ENCODE measurements around the gene ZMYND8.
"Not testable (repeated sequence)": the region's sequence is repeated elsewhere in the genome, so short reads cannot be mapped to it uniquely, and the experiment has no call there.

ZMYND8 gene

DNA sequence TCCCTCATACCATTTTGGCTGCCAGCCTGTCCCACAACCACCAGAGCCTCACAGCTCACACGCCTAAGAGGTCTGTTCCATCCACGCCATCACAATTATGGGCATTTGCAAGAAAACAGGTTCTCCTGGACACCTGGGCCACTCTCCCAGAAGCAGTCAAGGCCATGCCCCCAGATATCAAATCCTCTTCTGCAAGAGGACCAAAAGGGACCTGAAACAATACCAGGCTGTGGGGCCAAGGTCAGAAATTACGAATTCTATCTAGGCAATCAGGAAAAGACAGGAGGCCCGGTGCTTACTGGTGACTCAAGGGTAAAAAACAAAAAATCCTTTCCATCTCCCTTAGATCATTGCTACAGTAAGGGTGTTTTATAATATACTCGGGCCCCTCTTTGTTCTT lies 69.8 kb downstream of the ZMYND8 start:
- DNase-seq (ENCODE audit: low spot score), result no peak

DNA sequence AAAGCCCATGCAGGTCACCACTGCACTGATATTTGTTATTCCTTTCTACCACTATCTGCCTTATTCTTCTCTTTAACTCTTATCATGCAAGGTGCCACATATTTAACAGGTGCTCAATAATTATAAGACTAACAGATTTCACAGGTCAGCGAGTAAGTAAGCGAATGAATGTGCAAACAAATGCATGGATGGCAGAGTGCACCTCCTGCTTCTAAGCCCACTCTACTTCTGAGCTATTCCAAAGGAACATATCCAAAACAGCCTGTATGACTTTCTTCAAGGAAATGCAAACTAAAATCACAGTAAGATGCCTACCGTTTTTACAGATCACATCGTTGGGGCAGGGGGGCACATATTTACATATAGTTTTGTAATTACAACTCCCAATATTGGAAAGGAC lies 71.3 kb downstream of the ZMYND8 start:
- no peak for DNase-seq (ENCODE audit: low spot score)

DNA sequence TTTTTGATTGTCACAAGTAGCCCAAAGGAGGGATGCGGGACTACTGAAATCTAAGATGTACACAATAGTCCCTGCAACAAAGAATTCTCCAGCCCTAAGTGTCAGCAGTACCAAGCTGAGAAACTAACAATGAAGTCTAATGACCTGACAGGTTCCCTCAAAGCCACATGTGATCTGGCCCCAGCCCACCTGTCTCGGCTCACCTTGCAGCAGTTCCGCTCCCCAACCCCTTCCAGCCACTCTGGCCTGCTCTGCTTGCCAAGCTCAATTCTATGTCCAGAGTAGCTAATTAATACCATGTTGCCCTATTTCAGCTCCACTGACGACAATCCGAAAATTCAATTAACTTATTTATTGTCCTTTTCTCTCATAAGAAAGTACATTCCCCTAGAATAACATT lies 72.1 kb downstream of the ZMYND8 start:
- no peak for DNase-seq (ENCODE audit: low spot score)

DNA sequence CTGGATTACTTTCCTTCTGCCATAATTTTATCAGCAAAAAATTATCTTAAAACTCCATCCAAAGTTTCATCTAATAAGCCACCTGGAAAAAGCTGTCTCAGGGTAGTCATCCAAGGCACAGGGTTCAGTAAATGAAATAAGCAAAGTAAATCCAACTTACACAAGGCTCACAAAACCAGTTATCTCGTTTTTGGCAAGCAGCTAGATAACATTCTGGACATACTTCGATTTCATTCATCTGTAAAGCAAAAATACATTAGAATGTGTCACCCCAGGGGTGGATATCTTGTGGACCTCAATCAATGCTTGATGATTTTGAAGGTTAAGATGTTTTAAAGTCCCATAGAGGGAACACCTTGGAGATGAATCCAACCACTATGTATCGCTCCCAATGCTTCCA lies 73.1 kb downstream of the ZMYND8 start:
- DNase-seq (ENCODE audit: low spot score), result no peak

DNA sequence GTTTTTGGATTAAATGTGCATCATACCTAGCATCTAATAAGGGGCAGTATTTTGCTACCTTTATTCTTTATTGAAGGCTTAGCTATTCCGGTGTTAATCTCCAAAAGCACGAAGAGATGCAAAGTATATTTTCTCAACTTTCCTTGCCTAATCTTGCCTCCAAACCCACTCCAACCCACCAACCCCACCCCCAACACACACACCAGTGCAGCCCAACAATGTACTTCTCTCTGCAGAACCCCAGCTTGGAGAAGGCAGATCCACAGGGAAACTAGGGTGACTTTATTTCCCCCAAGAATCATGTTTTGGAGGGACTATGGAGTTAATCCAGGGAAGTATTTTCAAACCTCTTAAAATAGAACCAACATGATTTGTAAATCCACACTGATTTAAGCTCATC lies 73.6 kb downstream of the ZMYND8 start:
- DNase-seq (ENCODE audit: low spot score), result no peak

DNA sequence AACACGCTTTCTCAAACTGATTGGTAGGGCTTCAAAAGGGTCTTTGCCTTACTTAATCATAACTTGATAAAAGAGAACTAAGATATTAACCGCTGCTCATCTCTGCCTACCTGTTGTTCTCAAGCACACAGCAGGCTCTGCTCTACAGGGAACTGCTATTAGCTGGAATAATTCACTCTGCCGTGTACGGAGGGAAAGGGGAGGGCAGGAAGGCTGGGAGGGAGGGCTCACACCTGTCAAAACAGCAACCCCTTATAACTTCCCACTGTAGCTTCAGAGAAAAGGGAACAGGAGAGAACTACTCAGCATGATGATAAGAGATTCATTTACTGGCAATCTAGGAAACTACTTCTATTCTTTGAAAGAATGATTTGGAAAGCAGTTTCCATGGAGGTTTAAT lies 75.1 kb downstream of the ZMYND8 start:
- no peak for DNase-seq (ENCODE audit: low spot score)

DNA sequence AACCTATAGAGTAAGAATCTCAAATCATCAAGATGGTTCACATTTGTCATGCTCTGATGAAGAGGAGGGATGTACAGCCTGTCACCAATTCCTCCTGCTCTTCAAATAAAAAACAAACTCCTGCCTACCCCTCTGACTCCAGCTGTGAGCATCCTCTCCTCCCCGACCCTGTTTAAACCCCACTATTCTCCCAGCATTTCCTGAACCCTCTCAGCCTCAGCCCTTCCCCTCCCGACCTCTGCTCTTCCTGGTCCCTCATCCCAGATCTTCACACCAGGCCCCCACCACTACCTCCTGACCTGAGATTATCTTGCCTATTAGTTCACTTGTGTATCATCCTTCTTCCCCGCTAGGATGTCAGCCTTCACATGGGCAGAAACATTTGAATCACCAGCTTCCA lies 75.8 kb downstream of the ZMYND8 start:
- no peak for DNase-seq (ENCODE audit: low spot score)

DNA sequence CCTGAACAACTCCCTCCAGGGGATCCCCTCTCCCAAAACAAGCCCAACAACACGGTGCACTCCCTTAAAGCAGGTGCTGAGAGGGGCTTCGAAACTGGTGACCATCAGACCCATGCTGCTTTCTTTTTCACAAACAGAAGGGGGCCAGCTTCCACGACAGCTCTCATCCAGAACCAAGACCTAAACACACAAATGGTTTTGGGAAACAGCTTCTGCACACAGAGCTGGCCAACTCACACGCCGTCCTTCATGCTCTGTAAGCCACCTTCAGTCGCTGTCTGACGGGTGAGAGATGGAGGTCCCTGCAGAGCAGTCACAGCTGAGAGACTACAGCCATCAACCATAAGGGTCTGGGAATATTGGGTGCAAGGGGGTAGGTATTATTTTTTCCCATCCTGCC lies 76.3 kb downstream of the ZMYND8 start:
- no peak for DNase-seq (ENCODE audit: low spot score)

DNA sequence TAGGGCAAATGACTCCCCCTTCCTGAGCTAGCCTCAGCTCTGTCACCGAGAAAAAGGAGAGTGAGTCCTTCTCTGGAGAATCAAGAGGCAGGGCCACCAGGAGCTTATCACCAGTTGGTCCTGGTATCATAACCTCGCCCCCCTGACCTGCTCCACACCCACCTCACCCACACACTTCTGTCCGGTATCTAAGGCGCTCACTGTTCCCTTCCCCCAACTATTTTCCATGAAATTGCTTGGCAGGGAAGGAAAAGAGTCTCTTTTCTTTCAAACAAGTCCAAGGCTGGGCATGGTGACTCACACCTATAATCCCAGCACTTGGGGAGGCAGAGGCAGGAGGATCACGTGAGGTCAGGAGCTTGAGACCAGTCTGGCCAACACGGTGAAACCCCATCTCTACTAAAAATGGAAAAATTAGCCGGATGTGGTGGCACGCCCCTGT lies 77.6 kb downstream of the ZMYND8 start:
- no peak for DNase-seq (ENCODE audit: low spot score)

DNA sequence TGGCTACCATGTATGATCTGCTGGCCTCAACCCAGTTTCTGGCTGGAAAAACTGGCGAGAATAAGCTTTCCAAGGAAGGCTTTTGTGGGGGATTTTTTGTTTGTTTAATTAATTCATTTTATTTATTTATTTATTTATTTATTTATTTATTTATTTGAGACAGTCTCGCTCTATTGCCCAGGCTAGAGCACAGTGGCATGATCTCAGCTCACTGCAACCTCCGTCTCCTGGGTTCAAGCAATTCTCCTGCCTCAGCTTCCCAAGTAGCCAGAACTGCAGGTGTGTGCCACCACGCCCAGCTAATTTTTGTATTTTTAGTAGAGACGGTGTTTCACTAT lies 79.0 kb downstream of the ZMYND8 start:
- DNase-seq (ENCODE audit: low spot score), result not testable (repeated sequence)

DNA sequence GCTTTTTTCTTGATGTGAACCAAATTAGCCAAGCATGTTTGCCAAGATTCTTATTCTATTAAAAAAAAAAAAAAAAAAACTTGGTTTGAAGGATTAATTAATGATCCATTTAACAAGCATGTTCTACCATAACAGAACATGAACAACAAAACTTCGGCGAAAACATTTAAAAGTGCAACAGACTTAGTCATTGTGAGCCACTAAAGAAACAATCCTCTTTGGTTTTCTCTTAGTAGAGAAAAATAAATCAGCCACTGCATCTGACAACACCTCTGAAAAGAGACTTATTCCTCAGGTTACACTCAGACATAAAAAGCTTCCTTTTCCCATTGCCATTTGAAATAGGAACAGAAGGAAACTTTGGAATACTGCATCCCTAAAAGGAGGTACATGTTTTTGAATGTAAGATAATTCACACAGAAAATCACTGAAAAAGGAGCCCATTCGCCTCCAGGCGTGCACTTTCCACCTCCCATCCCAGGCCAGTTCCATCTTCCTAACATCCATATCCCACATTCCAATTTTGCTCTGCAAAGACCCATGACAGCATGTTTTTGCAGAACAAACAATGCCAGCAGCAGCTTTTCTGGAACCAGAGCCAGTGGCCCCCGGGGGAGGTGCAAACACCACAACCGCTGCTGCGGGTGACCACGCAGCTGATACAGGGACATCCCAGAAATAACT lies 79.5 kb downstream of the ZMYND8 start:
- peak; percentile 39 for DNase-seq (ENCODE audit: low spot score)

DNA sequence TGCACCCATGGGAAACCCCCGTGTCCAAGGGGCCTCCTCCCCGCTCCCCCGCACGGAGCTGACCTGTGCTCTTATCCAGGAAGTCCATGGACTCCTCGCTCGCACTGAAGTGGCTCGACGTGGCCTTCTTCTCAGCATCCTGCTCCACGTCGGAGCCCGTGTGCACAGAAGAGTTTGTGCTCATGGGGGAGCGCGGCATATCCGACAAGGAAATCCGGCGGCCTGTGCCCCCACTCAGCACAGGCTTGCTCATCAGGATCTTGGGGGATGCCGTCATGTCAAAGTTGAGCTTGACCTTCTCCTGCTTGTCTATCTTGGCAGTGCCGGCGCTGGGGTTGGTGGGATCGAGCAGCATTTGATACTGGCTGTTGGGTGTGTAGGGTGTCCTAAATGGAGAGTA lies 80.2 kb downstream of the ZMYND8 start:
- DNase-seq (ENCODE audit: low spot score), result no peak

DNA sequence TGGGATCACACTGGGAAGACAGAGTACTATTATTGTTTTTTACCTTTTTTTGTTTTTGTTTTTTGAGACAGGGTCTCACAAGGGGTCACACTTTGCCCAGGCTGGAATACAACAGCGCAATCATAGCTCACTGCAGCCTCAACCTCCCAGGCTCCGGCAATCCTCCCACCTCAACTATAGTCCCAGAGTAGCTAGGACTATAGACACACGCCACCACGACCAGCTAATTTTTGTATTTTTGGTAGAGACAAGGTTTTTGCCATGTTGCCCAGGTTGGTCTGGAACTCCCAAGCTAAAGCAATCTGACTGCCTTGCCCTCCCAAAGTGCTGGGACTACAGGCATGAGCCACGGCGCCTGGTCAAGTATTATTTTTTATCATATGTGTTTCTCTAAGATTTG lies 81.0 kb downstream of the ZMYND8 start:
- DNase-seq (ENCODE audit: low spot score), result no peak

DNA sequence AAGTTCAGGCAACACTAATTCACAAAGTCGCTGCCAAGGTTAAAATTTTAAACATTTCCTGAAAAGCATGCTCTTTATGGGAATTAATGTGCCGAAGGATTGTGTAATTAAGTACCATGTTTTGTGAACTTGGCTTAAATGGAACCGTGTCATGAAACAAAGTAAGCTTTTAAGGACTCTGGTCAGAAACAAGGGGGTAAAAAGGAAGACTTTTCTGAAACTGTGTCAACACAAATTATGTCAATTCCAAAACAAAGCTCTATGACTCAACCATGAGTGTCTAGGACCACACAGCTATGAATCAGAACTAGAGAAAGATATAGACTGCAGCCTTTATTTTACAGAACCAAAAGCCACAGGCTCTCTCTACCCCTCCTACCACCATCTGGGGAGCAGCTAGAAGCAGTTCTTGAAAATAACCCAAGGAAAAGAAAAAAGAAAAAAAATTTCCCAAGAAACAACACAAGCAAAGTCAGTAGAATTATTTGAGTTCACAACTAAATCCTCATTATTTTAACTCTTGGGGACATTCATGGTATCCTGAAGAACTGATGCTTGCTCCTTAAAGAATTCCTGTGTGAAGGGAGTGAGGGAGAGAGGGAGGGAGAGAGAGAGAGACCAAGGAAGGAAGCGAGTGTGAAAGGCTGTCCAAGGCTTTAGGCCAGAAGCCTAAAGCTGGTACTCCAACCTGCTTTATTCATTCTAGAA lies 81.9 kb downstream of the ZMYND8 start:
- DNase-seq (ENCODE audit: low spot score), result peak; percentile 90

DNA sequence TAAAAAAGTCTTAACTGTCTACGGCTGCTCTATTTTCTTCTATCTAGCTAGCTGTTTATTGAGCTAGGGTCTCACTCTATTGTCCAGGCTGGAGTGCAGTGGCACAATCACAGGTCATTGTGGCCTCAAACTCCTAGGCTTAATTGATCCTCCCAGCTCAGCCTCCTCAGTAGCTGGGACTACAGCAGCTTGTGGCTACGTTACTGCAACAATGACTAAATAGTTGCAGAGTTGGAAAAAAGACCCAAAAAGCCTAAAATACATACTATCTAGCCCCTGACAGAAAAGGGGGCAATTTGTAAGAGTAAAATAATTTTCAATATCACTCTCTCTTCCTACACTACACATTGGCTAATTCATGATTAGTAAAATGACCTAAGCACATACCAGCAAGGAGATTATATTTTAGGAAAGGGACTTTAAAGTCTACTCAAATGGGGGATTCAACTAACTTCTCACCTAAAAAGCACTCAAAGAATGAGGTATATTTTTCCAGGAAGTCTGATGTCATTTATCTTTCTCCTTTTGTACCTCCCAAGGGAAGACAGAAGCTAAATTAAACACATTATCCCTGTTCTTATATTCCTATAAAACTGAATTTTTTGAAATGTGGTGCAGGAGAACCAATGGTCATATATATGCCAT lies 82.8 kb downstream of the ZMYND8 start:
- peak; percentile 59 for DNase-seq (ENCODE audit: low spot score)

DNA sequence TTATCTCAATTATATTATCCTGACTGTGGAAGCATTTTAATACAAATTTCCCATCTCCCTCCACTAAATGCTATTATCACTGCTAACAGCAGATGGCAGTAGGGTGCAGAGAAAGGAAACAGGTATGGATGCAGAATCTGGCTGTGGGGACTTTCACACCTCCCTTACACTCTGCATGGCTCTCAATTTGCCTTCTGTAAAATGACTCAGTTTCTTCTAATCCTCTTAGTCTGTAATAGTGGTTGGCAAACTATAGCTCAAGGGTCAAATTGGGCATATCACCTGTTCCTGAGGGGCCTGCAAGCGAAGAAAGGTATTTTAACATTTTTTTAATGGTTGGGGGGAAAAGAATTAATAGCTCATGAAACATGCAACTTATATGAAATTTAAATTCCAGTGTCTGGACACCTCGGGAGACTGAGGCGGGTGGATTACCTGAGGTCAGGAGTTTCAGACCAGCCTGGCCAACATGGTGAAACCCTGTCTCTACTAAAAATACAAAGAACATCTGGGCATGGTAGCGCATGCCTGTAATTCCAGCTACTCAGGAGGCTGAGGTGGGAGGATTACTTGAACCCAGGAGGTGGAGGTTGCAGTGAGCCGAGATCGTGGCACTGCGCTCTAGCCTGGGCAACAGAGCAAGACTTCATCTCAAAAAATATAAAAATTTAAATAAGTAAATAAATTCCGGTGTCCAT lies 83.5 kb downstream of the ZMYND8 start:
- DNase-seq (ENCODE audit: low spot score), result peak; percentile 76

DNA sequence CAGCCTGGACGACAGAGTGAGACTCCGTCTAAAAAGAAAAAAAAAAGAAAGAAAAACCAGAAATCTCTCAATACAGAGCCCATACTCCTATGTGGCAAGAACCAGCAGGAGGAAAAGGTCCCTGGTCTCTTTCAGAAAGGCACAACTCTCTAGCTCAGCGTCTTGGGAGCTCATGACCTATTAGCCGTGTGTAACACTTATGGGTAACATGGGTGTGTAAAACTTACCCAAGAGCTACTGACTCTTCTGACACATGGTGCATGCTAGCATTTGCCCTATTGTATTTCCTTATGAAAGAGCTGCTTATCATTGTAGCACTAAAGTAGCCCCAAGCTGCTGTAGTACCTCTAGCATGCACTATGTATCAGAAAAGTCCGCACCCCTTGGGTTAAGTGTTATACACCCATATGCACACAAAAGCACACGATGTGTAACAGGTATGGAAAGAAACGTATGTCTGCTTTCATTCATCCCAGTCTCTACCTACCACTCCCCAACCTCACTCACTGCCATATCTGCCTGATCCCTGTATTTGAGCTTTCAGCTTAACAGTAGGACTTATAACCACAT lies 85.4 kb downstream of the ZMYND8 start:
- DNase-seq (ENCODE audit: low spot score), result no peak

DNA sequence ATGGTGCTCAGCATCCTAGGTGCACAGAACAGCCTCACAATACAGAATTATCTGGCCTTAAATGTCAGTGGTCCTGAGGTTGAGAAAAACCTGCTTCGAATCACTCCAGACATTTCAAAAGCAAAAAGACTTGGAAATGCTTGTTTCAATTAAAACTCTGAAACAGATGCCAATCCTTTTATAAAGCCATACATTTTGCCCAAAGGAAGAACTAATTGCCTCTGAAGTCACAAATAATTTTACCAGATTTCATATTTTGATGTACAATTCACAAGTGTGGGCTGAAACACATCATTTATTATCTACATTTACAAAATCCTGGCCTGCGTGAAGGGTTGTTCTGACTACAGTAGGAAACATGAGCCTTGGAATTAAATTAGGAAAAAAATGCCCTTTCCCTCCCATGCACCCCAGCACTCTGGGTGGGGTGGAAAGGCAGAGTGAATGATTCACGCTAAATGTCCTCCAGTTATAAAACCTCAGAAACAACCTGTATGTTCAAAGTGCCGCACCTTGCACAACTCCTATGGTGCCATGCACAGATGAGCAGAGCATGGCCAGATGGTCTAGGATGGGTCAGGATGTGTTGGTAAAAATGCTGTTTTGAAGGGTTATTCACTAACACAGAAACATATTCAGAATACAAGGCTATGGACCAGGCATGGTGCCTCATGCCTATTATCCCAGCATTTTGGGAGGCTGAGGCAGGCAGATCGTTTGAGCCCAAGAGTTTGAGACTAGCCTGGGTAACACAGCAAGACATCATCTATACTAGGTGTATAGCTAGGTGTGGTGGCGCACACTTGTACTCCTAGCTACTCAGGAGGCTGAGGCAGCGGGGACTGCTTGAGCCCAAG lies 87.0 kb downstream of the ZMYND8 start:
- no peak for DNase-seq (ENCODE audit: low spot score)

DNA sequence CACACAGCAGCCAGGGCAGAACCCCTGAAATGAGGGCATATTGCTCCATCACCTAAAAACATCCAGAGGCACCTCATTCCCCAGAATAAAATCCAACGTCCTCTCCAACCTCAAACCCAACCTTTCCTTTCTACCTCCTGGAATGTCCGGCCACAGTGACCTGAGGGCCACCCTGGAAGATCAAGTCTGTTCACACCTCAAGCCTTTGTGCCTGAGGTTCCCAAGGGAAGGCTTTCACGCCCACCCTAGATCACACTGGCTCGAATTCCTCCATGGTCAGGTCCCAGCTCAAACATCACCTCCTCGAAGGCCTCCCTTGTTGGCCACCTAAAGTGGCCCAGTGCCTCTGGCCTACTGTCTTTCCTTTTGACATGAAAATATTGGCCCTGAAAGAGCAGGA lies 88.9 kb downstream of the ZMYND8 start:
- no peak for DNase-seq (ENCODE audit: low spot score)

DNA sequence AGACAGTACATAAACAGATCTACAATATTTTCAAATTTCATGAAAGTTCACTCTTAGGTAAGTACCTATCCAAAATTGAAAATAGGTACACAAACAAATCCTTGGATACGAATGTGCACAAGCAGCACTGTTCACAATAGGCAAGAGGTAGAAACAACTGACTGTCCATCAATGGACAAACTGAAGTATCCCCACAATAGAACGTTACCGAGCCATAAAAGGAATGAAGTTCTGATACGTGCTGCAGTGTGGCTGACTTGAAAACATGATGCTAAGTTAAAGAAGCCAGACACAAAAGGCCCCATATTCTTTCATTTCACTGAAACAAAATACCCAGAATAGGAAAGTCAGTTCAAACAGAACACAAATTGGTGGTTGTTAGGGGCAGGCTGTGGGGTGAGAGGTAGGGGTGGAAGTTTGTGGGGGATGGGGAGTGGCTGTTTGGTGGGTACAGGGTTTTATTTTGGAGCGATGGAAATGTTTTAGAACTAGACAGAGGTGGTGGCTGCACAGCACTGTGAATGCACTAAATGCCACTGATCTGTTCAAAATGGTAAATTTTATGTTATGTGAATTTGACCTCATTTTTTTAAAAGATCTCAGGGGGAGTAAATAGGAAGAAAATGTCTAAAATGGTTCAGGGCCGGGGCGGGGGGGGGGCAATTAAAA lies 89.5 kb downstream of the ZMYND8 start:
- no peak for DNase-seq (ENCODE audit: low spot score)

DNA sequence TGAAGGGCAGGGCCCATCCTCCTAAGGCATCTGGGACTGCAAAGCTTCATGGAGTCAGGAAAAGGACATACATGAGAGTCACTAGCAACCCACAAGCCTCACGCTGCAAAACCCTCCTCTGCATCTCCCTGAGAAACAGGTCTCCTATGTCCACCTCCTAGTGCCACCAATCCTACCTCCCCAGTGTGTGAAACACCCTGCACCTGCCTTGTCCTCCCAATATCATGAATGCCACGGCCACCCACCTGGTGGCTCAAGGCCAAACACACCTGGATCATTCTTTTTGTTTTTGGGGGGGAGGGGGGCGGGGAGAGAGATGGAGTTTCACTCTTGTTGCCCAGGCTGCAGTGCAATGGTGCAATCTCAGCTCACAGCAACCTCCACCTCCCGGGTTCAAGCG lies 90.5 kb downstream of the ZMYND8 start:
- DNase-seq (ENCODE audit: low spot score), result no peak

All from kidney tubule cell (primary cell).